Fibroblast of lung (primary cell): ENCODE data around the gene FHIT. TPM values are rescaled to one million over a fixed set of nuclear protein-coding genes. Genes with fewer than 3 reads are reported as not detected.

Source experiments
- DNase-seq, 2 donors: peaks; one replicate each; pipeline versions ENCODE4 v3.0.0 to v3.0.0-alpha.2; 2010; ENCODE audit warnings: low read depth in 2 of 2
- H2AFZ ChIP-seq: 2 replicates; pipeline ENCODE4 v1.5.1; 2012; ENCODE audit warnings: low read length, control low read depth, inconsistent platforms
- H3K27ac ChIP-seq: 2 replicates; pipeline ENCODE4 v1.5.1; 2011; ENCODE audit warnings: low read length, control low read depth; ENCODE audit not compliant: insufficient read depth
- H3K27me3 ChIP-seq: 2 replicates; pipeline ENCODE4 v1.5.1; 2011; ENCODE audit warnings: mild to moderate bottlenecking, low read length; ENCODE audit not compliant: control insufficient read depth, insufficient read depth
- H3K36me3 ChIP-seq: 2 replicates; pipeline ENCODE4 v1.5.1; 2011; ENCODE audit warnings: low read length; ENCODE audit not compliant: control insufficient read depth, insufficient read depth
- H3K4me1 ChIP-seq: 2 replicates; pipeline ENCODE4 v1.5.1; 2011; ENCODE audit warnings: low read length; ENCODE audit not compliant: control insufficient read depth, insufficient read depth; ENCODE audit errors: extremely low read depth
- H3K4me2 ChIP-seq: 2 replicates; pipeline ENCODE4 v1.5.1; 2011; ENCODE audit warnings: low read length, control low read depth; ENCODE audit not compliant: insufficient read depth; ENCODE audit errors: extremely low read depth
- H3K4me3 ChIP-seq, 4 experiments: fragments of 200-600 bp in 1 of 4; sonication (generic) in 1 of 4; replicated peaks in 1 of 4; 2 replicates each; pipeline ENCODE4 v1.5.1; 2011 to 2016; ENCODE audit warnings: low read length in 4 of 4, low read depth in 3 of 4, mild to moderate bottlenecking in 3 of 4, control low read depth in 2 of 4, inconsistent platforms in 1 of 4, mixed read lengths in 1 of 4; ENCODE audit not compliant: insufficient read depth in 1 of 4; ENCODE audit errors: control extremely low read depth in 1 of 4
- H3K79me2 ChIP-seq: 2 replicates; pipeline ENCODE4 v1.5.1; 2012; ENCODE audit warnings: mild to moderate bottlenecking, low read length, inconsistent platforms; ENCODE audit not compliant: control insufficient read depth, insufficient read depth
- H3K9ac ChIP-seq: 2 replicates; pipeline ENCODE4 v1.5.1; 2011; ENCODE audit warnings: mild to moderate bottlenecking, low read length, control low read depth; ENCODE audit not compliant: insufficient read depth
- H3K9me3 ChIP-seq: 2 replicates; pipeline ENCODE4 v1.5.1; 2012; ENCODE audit warnings: low read depth, low read length; ENCODE audit not compliant: control insufficient read depth, insufficient read depth
- H4K20me1 ChIP-seq: 2 replicates; pipeline ENCODE4 v1.5.1; 2011; ENCODE audit warnings: low read length; ENCODE audit not compliant: control insufficient read depth, insufficient read depth; ENCODE audit errors: extremely low read depth
- CTCF ChIP-seq, 2 donors: IDR thresholded peaks in 1 of 2; conservative IDR thresholded peaks in 1 of 2; 1 replicate in 1 of 2; 2 replicates in 1 of 2; pipeline ENCODE4 v1.5.1; 2011 to 2012; ENCODE audit warnings: low read length in 2 of 2, control low read depth in 1 of 2, inconsistent platforms in 1 of 2, low read depth in 1 of 2, mild to moderate bottlenecking in 1 of 2
- EZH2 ChIP-seq: IDR thresholded peaks from 2 replicates; pipeline ENCODE4 v1.5.1; 2012; ENCODE audit warnings: low read length, control low read depth, mild to moderate bottlenecking; ENCODE audit errors: missing control alignments
- polyA plus RNA-seq, 2 donors: library from polyadenylated mRNA; depleted of rRNA in 1 of 2; stranded (reverse) in 1 of 2; unstranded in 1 of 2; fragments of >200 nt; gene quantifications; 2 replicates each; pipeline ENCODE4 v1.2.1, GENCODE V29; 2011 to 2012; ENCODE audit warnings: missing spikeins in 1 of 2
- total RNA-seq: library from RNA; depleted of rRNA; stranded (reverse); fragments of >200 nt; gene quantifications from 2 replicates; pipeline ENCODE4 v1.2.1, GENCODE V29; 2014

FHIT gene
- total and polyA plus RNA-seq, 2 donors (not counting 1 experiment from before 2014, with no cell fraction given) = 0.79 to 2.1 TPM

GRCh38 chr3:60788185-60788584 lies 463.1 kb downstream of the FHIT start:
- H3K79me2 ChIP-seq = no peaks in the 10 kb centered on the region
- no peak for TF ChIP-seq EZH2
- no peak for TF ChIP-seq CTCF (conservative IDR thresholded peaks at IDR 0.05 in 1 of 2, IDR thresholded peaks at IDR 0.05 in 1 of 2; ENCODE audit: low read depth in 1 of 2, low read length in 2 of 2)
- H3K27ac ChIP-seq = no peak overlapping the region
- no peaks in the 10 kb centered on the region for H3K9me3 ChIP-seq
- no peak overlapping the region for H2AFZ ChIP-seq
- H3K4me3 ChIP-seq = no peak overlapping the region
- no peaks in the 10 kb centered on the region for H3K27me3 ChIP-seq
- H4K20me1 ChIP-seq = no peaks in the 10 kb centered on the region
- no peak overlapping the region for H3K9ac ChIP-seq
- no peak overlapping the region for H3K4me2 ChIP-seq
- H3K36me3 ChIP-seq = no peaks in the 10 kb centered on the region
- no peak for DNase-seq
- no peaks in the 10 kb centered on the region for H3K4me1 ChIP-seq

GRCh38 chr3:60781935-60782334 lies 469.3 kb downstream of the FHIT start:
- Histone ChIP-seq H3K27me3 (no peaks in the 10 kb centered on the region), H4K20me1 (no peaks in the 10 kb centered on the region), H3K4me3 (no peak overlapping the region), H3K36me3 (no peaks in the 10 kb centered on the region), H3K9ac (no peak overlapping the region), H2AFZ (no peak overlapping the region), H3K4me2 (no peak overlapping the region), H3K4me1 (no peaks in the 10 kb centered on the region), H3K9me3 (no peaks in the 10 kb centered on the region), H3K27ac (no peak overlapping the region), H3K79me2 (no peaks in the 10 kb centered on the region)
- TF ChIP-seq CTCF (conservative IDR thresholded peaks at IDR 0.05 in 1 of 2, IDR thresholded peaks at IDR 0.05 in 1 of 2; ENCODE audit: low read depth in 1 of 2, low read length in 2 of 2) (no peak), EZH2 (no peak)
- no peak for DNase-seq

GRCh38 chr3:60779637-60780036 lies 471.6 kb downstream of the FHIT start:
- Histone ChIP-seq H3K4me1 (no peaks in the 10 kb centered on the region), H3K9me3 (no peaks in the 10 kb centered on the region), H4K20me1 (no peaks in the 10 kb centered on the region), H3K4me2 (no peak overlapping the region), H3K79me2 (no peaks in the 10 kb centered on the region), H2AFZ (no peak overlapping the region), H3K27ac (no peak overlapping the region), H3K4me3 (no peak overlapping the region), H3K36me3 (no peaks in the 10 kb centered on the region), H3K9ac (no peak overlapping the region), H3K27me3 (no peaks in the 10 kb centered on the region)
- no peak for TF ChIP-seq EZH2
- no peak for TF ChIP-seq CTCF (conservative IDR thresholded peaks at IDR 0.05 in 1 of 2, IDR thresholded peaks at IDR 0.05 in 1 of 2; ENCODE audit: low read depth in 1 of 2, low read length in 2 of 2)
- DNase-seq = no peak
